Immature natural killer cell (primary cell): Measurements from ENCODE around the gene DTNB. TPM values are rescaled to one million over a fixed set of nuclear protein-coding genes. Genes with fewer than 3 reads are reported as not detected.
"Not testable (repeated sequence)": the region's sequence is repeated elsewhere in the genome, so short reads cannot be mapped to it uniquely, and the experiment has no call there.

Source experiments
- DNase-seq, 3 donors: peaks; one replicate each; pipeline ENCODE4 v3.0.0; 2022; ENCODE audit warnings: mixed read lengths in 1 of 3
- H3K27ac Mint-ChIP-seq, 6 donors: one replicate each; pipeline ENCODE4 v1.8.0; 2020; ENCODE audit warnings: mixed read lengths in 6 of 6, mild to moderate bottlenecking in 5 of 6, inconsistent platforms in 4 of 6, moderate library complexity in 3 of 6
- H3K27me3 Mint-ChIP-seq, 3 donors: one replicate each; pipeline ENCODE4 v1.8.0; 2020 to 2021; ENCODE audit warnings: low read depth in 3 of 3, mild to moderate bottlenecking in 3 of 3, mixed read lengths in 3 of 3, moderate library complexity in 3 of 3, inconsistent platforms in 1 of 3
- H3K36me3 Mint-ChIP-seq, 3 donors: one replicate each; pipeline ENCODE4 v1.8.0; 2020; ENCODE audit warnings: mixed read lengths in 3 of 3, inconsistent platforms in 2 of 3, mild to moderate bottlenecking in 2 of 3
- H3K4me1 Mint-ChIP-seq, 2 donors: one replicate each; pipeline ENCODE4 v1.8.0; 2020; ENCODE audit warnings: inconsistent platforms in 2 of 2, mild to moderate bottlenecking in 2 of 2, mixed read lengths in 2 of 2, moderate library complexity in 1 of 2
- H3K4me3 Mint-ChIP-seq, 5 donors: one replicate each; pipeline ENCODE4 v1.8.0; 2020; ENCODE audit warnings: mild to moderate bottlenecking in 5 of 5, mixed read lengths in 5 of 5, inconsistent platforms in 3 of 5, moderate library complexity in 3 of 5
- H3K9me3 Mint-ChIP-seq, 6 donors: one replicate each; pipeline ENCODE4 v1.8.0; 2020; ENCODE audit warnings: mild to moderate bottlenecking in 6 of 6, mixed read lengths in 6 of 6, inconsistent platforms in 4 of 6, moderate library complexity in 3 of 6
- polyA plus RNA-seq, 3 donors: library from polyadenylated mRNA; unstranded; fragments of 300-500 nt; fragmentation: Illumina TruSeq; gene quantifications; one replicate each; pipeline ENCODE4 v1.2.3, GENCODE V29; 2021

DTNB gene
- polyA plus RNA-seq, 3 donors from 2014 or later, result 9.1 to 15.7 (median 11.1) TPM

GRCh38 chr2:25633801-25634200, 39.6 kb downstream of the DTNB start:
- not testable (repeated sequence) for DNase-seq, H3K4me1 Mint-ChIP-seq, H3K27ac Mint-ChIP-seq, H3K27me3 Mint-ChIP-seq, H3K9me3 Mint-ChIP-seq, H3K4me3 Mint-ChIP-seq
- H3K36me3 Mint-ChIP-seq, result peaks cover 3 to 13% (median 4%) of the 10 kb centered on the region in 3 donors

GRCh38 chr2:25632396-25632795, 41.0 kb downstream of the DTNB start:
- DNase-seq, result no peak
- H3K36me3 Mint-ChIP-seq, result peaks cover 5 to 9% (median 7%) of the 10 kb centered on the region in 3 donors
- no peak overlapping the region for H3K4me3 Mint-ChIP-seq
- no peaks in the 10 kb centered on the region for H3K4me1 Mint-ChIP-seq
- H3K27me3 Mint-ChIP-seq, result peaks cover 0 to 2% (median 2%) of the 10 kb centered on the region in 3 donors
- H3K27ac Mint-ChIP-seq, result no peak overlapping the region
- H3K9me3 Mint-ChIP-seq, result no peaks in the 10 kb centered on the region

GRCh38 chr2:25624635-25625034, 48.7 kb downstream of the DTNB start:
- Mint-ChIP-seq H3K27me3 (peaks cover 0 to 2% (median 2%) of the 10 kb centered on the region in 3 donors), H3K27ac (peak overlapping the region in 1 of 6 donors; percentile 4), H3K4me1 (no peaks in the 10 kb centered on the region), H3K9me3 (no peaks in the 10 kb centered on the region), H3K4me3 (no peak overlapping the region), H3K36me3 (peaks cover 5 to 41% (median 34%) of the 10 kb centered on the region in 3 donors)
- DNase-seq, result no peak

- H3K4me3 Mint-ChIP-seq, result no peak overlapping the region
- H3K36me3 Mint-ChIP-seq, result peaks cover 5 to 41% (median 34%) of the 10 kb centered on the region in 3 donors
- no peak overlapping the region for H3K27ac Mint-ChIP-seq
- DNase-seq, result no peak
- H3K27me3 Mint-ChIP-seq, result peaks cover 0 to 2% (median 0%) of the 10 kb centered on the region in 3 donors
- H3K9me3 Mint-ChIP-seq, result no peaks in the 10 kb centered on the region
- no peaks in the 10 kb centered on the region for H3K4me1 Mint-ChIP-seq
Measured at GRCh38 chr2:25623361-25623760, 50.0 kb downstream of the DTNB start.

GRCh38 chr2:25620711-25621110, 52.7 kb downstream of the DTNB start:
- no peak for DNase-seq
- no peak overlapping the region for H3K27ac Mint-ChIP-seq
- H3K27me3 Mint-ChIP-seq, result no peaks in the 10 kb centered on the region
- H3K4me3 Mint-ChIP-seq, result no peak overlapping the region
- no peaks in the 10 kb centered on the region for H3K4me1 Mint-ChIP-seq
- peaks cover 5 to 29% (median 24%) of the 10 kb centered on the region in 3 donors for H3K36me3 Mint-ChIP-seq
- H3K9me3 Mint-ChIP-seq, result no peaks in the 10 kb centered on the region

GRCh38 chr2:25620077-25620476, 53.3 kb downstream of the DTNB start:
- Mint-ChIP-seq H3K4me1 (no peaks in the 10 kb centered on the region), H3K27me3 (no peaks in the 10 kb centered on the region), H3K9me3 (no peaks in the 10 kb centered on the region), H3K27ac (no peak overlapping the region), H3K36me3 (peaks cover 5 to 28% (median 21%) of the 10 kb centered on the region in 3 donors), H3K4me3 (no peak overlapping the region)
- DNase-seq, result no peak

- no peaks in the 10 kb centered on the region for H3K4me1 Mint-ChIP-seq
- no peak overlapping the region for H3K4me3 Mint-ChIP-seq
- no peaks in the 10 kb centered on the region for H3K9me3 Mint-ChIP-seq
- H3K36me3 Mint-ChIP-seq, result peaks cover 5 to 22% (median 21%) of the 10 kb centered on the region in 3 donors
- DNase-seq, result no peak
- H3K27ac Mint-ChIP-seq, result no peak overlapping the region
- no peaks in the 10 kb centered on the region for H3K27me3 Mint-ChIP-seq
Measured at GRCh38 chr2:25619185-25619584, 54.2 kb downstream of the DTNB start.

- no peaks in the 10 kb centered on the region for H3K4me1 Mint-ChIP-seq
- DNase-seq, result no peak
- H3K36me3 Mint-ChIP-seq, result peaks cover 5 to 20% (median 17%) of the 10 kb centered on the region in 3 donors
- H3K27ac Mint-ChIP-seq, result peak overlapping the region in 1 of 6 donors; percentile 37
- no peak overlapping the region for H3K4me3 Mint-ChIP-seq
- no peaks in the 10 kb centered on the region for H3K9me3 Mint-ChIP-seq
- H3K27me3 Mint-ChIP-seq, result no peaks in the 10 kb centered on the region
Measured at GRCh38 chr2:25618676-25619075, 54.7 kb downstream of the DTNB start.

GRCh38 chr2:25617948-25618646, 55.3 kb downstream of the DTNB start:
- no peaks in the 10 kb centered on the region for H3K4me1 Mint-ChIP-seq
- no peak overlapping the region for H3K4me3 Mint-ChIP-seq
- no peak for DNase-seq
- H3K27me3 Mint-ChIP-seq, result no peaks in the 10 kb centered on the region
- no peaks in the 10 kb centered on the region for H3K9me3 Mint-ChIP-seq
- peaks cover 5 to 16% (median 15%) of the 10 kb centered on the region in 3 donors for H3K36me3 Mint-ChIP-seq
- no peak overlapping the region for H3K27ac Mint-ChIP-seq

- no peak for DNase-seq
- Mint-ChIP-seq H3K4me1 (no peaks in the 10 kb centered on the region), H3K9me3 (no peaks in the 10 kb centered on the region), H3K36me3 (peaks cover 5 to 9% (median 5%) of the 10 kb centered on the region in 3 donors), H3K27me3 (no peaks in the 10 kb centered on the region), H3K27ac (no peak overlapping the region), H3K4me3 (no peak overlapping the region)
Measured at GRCh38 chr2:25615920-25616319, 57.5 kb downstream of the DTNB start.

- H3K27me3 Mint-ChIP-seq, result no peaks in the 10 kb centered on the region
- no peaks in the 10 kb centered on the region for H3K4me1 Mint-ChIP-seq
- DNase-seq, result no peak
- peaks cover 5 to 9% (median 5%) of the 10 kb centered on the region in 3 donors for H3K36me3 Mint-ChIP-seq
- no peak overlapping the region for H3K27ac Mint-ChIP-seq
- H3K9me3 Mint-ChIP-seq, result no peaks in the 10 kb centered on the region
- no peak overlapping the region for H3K4me3 Mint-ChIP-seq
Measured at GRCh38 chr2:25615386-25615785, 58.0 kb downstream of the DTNB start.

- peaks cover 0 to 5% (median 5%) of the 10 kb centered on the region in 3 donors for H3K36me3 Mint-ChIP-seq
- H3K4me3 Mint-ChIP-seq, result no peak overlapping the region
- no peak overlapping the region for H3K27ac Mint-ChIP-seq
- H3K9me3 Mint-ChIP-seq, result no peaks in the 10 kb centered on the region
- no peaks in the 10 kb centered on the region for H3K4me1 Mint-ChIP-seq
- no peaks in the 10 kb centered on the region for H3K27me3 Mint-ChIP-seq
- DNase-seq, result no peak
Measured at GRCh38 chr2:25614711-25615110, 58.7 kb downstream of the DTNB start.

- Mint-ChIP-seq H3K9me3 (no peaks in the 10 kb centered on the region), H3K27me3 (no peaks in the 10 kb centered on the region), H3K36me3 (no peaks in the 10 kb centered on the region), H3K27ac (no peak overlapping the region), H3K4me1 (no peaks in the 10 kb centered on the region), H3K4me3 (no peak overlapping the region)
- no peak for DNase-seq
Measured at GRCh38 chr2:25608718-25609117, 64.7 kb downstream of the DTNB start.

- DNase-seq, result peak in 2 of 3 donors; percentile 18 to 21
- Mint-ChIP-seq H3K4me3 (no peak overlapping the region), H3K4me1 (no peaks in the 10 kb centered on the region), H3K36me3 (no peaks in the 10 kb centered on the region), H3K27ac (no peak overlapping the region), H3K27me3 (no peaks in the 10 kb centered on the region), H3K9me3 (no peaks in the 10 kb centered on the region)
Measured at GRCh38 chr2:25606892-25607291, 66.5 kb downstream of the DTNB start.

GRCh38 chr2:25602333-25602723, 71.0 kb downstream of the DTNB start:
- Mint-ChIP-seq H3K27me3 (peaks cover 0 to 2% (median 0%) of the 10 kb centered on the region in 3 donors), H3K4me1 (no peaks in the 10 kb centered on the region), H3K36me3 (peaks cover 4 to 6% (median 5%) of the 10 kb centered on the region in 3 donors), H3K9me3 (no peaks in the 10 kb centered on the region), H3K27ac (no peak overlapping the region), H3K4me3 (no peak overlapping the region)
- no peak for DNase-seq
